GM21526 (cell line): Measurements from ENCODE around the gene TAF7.
"Not testable (repeated sequence)": the region's sequence is repeated elsewhere in the genome, so short reads cannot be mapped to it uniquely, and the experiment has no call there.

ENCODE experiments used
- ATAC-seq: cut with Tn5 transposase; IDR thresholded peaks from one replicate; pipeline ENCODE4 v1.9.1; 2021; ENCODE audit warnings: moderate library complexity; ENCODE audit not compliant: unreplicated experiment, low FRiP score

TAF7 gene

GRCh38 chr5:141320225-141321169 is at the start of gene TAF7:
Gene TAF7 (minus strand): TSS chr5:141320784. CDS start chr5:141320044, 740 bp downstream.
- ATAC-seq, result peak; percentile 95

GRCh38 chr5:141366016-141366896 is 45.7 kb upstream of the TAF7 start:
- no peak for ATAC-seq

- no peak for ATAC-seq
Observed at GRCh38 chr5:141363952-141364660, 43.5 kb upstream of the TAF7 start, which contains the start of gene PCDHGA5. Gene PCDHGA5 (plus strand): TSS chr5:141364162. CDS start chr5:141364331, 169 bp downstream.

- ATAC-seq, result no peak
Observed at GRCh38 chr5:141362719-141363118, 42.1 kb upstream of the TAF7 start.

- no peak for ATAC-seq
Observed at GRCh38 chr5:141360685-141361084, 40.1 kb upstream of the TAF7 start.

- no peak for ATAC-seq
Observed at GRCh38 chr5:141359790-141360426, 39.3 kb upstream of the TAF7 start, which contains the start of gene PCDHGB2. Gene PCDHGB2 (plus strand): TSS chr5:141359994. CDS start chr5:141360136, 142 bp downstream.

- no peak for ATAC-seq
Observed at GRCh38 chr5:141356950-141357349, 36.4 kb upstream of the TAF7 start.

GRCh38 chr5:141356133-141356532 is 35.5 kb upstream of the TAF7 start:
- no peak for ATAC-seq

GRCh38 chr5:141355641-141356040 is 35.1 kb upstream of the TAF7 start:
- ATAC-seq, result no peak

GRCh38 chr5:141354900-141355469 is 34.4 kb upstream of the TAF7 start, which contains the start of gene PCDHGA4:
Gene PCDHGA4 (plus strand): TSS chr5:141355021. CDS start chr5:141355108, 87 bp downstream.
- ATAC-seq, result no peak

- no peak for ATAC-seq
Observed at GRCh38 chr5:141351591-141351990, 31.0 kb upstream of the TAF7 start.

- no peak for ATAC-seq
Observed at GRCh38 chr5:141349917-141350619, 29.5 kb upstream of the TAF7 start, which contains the start of gene PCDHGB1. Gene PCDHGB1 (plus strand): TSS chr5:141350099. CDS start chr5:141350261, 162 bp downstream.

GRCh38 chr5:141346017-141346416 is 25.4 kb upstream of the TAF7 start:
- ATAC-seq, result not testable (repeated sequence)

- ATAC-seq, result no peak
Observed at GRCh38 chr5:141345327-141345726, 24.7 kb upstream of the TAF7 start.

GRCh38 chr5:141343953-141344463 is 23.4 kb upstream of the TAF7 start:
- ATAC-seq, result no peak

- no peak for ATAC-seq
Observed at GRCh38 chr5:141343242-141343952, 22.8 kb upstream of the TAF7 start, which contains the start of gene PCDHGA3. Gene PCDHGA3 (plus strand): TSS chr5:141343829. CDS start chr5:141344034, 205 bp downstream.

- ATAC-seq, result no peak
Observed at GRCh38 chr5:141342773-141343172, 22.2 kb upstream of the TAF7 start.
